ENCODE measurements around the gene TSR3. TPM values are rescaled to one million over a fixed set of nuclear protein-coding genes. Genes with fewer than 3 reads are reported as not detected.

Gene TSR3
- total RNA-seq, 1 donor from 2014 or later, result 49.6 TPM

DNA sequence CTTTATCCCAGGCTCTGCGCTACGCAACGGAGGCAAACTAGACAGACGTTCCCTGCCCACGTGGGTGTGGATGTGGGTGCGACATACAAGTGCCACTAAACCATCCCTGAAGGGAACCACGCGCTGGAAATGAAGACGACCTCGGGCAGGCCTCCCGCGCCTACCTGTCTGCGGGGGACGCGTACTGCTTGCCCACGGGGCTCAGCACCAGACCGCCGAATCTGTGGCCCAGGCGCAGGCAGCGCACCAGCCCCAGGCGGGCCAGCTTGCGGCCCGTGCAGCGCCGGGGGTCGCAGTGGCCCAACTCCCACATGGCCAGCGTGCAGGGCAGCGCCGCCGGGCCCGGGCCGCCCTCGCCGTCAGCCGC lies 480 bp downstream of the TSR3 start:
- DNase-seq, result no peak

DNA sequence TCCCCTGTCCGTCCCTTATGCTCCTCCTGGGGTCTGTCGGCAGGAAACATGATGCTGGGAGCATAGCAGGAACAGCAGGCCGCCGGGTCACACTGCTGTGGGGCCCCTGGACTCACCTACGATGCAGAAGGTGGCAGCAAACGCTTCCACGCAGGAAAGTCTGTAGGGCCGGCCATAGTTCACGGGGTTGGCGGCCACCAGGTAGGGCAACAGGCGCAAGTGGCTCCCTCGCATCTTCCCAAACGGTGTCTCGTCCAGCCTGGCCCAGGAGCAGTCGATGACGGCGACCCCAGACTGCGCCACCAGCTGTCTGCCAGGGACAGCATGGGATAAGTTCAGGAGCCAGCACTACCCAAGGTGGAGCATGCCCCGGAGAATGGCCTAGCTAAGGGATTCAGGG lies 987 bp downstream of the TSR3 start:
- DNase-seq, result no peak

DNA sequence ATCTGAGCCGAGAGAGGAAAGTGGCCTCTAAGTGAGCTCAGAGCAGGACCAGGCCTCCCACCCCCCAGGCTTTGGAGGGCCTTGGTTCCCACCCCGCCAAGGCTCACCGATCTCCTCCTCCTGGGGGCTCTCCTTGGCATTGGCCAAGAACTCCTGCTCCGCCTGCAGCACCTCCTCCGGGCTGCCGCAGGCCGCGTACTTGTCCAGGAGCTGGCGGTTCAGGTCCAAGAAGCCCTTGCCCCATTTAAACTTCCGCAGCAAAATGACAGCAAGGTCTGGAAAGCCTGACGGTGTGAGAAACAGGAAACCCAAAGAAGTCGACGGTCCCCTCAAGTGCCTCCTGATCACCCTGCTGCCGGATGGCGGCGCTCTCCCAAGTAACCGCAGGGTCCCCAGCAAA lies 1.7 kb downstream of the TSR3 start:
- DNase-seq, result no peak

DNA sequence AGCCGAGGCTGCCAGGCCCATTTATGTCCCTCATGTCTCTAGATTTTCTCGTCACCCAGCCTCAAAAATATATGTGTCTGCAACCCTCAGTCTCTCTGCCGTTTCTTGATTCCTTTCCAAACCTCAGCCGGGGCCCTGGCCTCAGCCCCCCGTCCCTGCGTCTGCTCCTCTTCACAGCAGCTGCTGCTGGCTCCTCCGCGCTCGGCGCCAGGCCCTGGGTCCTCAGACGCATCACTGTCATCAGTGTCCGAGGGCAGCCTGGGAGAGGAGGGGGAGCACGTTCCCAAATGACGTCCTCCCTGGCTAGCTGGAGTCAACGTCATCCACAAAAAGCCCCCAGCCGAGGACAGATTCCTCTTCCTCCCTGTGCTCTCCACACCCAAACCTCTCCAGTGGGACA lies 2.3 kb downstream of the TSR3 start:
- DNase-seq, result no peak

DNA sequence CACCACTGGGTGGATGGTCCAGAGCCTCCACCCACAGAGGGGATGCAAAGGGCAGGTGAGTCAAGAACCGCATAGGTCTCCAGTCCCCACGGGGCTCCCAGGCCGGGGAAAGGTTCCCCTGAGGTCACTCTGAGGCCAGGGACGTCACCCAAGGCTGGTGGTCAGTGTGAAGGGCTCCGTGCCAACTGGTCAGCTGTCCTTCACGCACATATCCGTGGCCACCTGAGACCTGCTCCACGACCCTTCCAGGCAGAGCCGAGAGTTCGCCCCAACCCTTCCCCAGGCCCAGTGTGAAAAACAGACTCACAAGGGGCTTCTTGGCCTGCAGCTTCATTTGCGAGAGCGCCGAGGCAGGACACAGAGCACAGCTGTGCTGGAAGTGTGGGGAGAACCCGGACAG lies 2.8 kb downstream of the TSR3 start:
- DNase-seq, result no peak

DNA sequence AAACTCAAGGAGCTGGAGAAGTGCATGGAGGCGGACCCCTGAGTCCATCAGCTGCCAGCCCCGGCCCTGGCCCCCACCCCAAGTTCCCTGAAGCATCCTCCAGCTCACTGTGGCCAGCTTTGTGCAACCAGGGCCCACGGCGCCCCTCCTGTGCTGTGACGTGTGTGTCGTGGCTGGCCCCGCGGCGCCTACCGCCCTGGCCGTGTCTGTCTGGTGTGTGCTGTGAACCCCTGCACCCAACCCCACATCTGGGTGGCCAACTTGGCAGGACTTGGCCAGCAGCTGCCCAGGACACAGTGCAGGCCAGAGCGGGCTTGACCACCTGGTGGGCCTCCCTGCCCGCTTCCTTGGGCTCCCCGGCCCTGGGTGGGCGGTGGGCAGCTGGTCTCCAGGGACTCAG lies 3.2 kb downstream of the TSR3 start:
- DNase-seq, result no peak

DNA sequence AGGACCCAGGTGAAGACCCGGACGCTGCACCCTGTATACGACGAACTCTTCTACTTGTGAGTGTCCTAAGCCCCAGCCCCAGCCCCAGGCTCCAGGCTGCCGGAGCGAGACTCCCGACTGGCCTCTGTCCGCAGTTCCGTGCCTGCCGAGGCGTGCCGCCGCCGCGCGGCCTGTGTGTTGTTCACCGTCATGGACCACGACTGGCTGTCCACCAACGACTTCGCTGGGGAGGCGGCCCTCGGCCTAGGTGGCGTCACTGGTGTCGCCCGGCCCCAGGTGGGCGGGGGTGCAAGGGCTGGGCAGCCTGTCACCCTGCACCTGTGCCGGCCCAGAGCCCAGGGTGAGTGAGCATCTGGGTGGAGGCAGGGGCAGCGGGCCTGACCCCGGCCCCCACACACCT lies 3.7 kb downstream of the TSR3 start:
- DNase-seq, result no peak

DNA sequence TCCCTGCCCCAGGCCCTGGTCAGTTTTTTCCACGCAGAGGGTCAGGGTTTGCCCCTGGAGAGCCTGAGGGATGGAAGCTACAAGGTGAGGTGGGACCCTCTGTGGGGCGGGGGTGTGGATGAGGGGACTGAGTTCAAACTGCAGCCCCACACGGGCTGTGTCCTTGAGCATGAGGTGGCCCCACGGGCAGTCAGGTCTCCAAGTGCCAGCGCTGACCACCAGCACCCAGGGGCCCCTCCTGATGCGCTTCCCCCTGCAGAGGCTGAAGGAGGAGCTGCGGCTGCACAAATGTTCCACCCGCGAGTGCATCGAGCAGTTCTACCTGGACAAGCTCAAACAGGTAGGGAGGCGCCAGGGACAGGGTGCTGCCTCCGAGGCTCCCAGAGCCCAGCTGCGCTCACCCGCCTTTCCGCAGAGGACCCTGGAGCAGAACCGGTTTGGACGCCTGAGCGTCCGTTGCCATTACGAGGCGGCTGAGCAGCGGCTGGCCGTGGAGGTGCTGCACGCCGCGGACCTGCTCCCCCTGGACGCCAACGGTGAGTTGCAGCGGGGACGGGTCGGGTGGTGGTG lies 4.3 kb downstream of the TSR3 start:
- DNase-seq, result peak; percentile 40

DNA sequence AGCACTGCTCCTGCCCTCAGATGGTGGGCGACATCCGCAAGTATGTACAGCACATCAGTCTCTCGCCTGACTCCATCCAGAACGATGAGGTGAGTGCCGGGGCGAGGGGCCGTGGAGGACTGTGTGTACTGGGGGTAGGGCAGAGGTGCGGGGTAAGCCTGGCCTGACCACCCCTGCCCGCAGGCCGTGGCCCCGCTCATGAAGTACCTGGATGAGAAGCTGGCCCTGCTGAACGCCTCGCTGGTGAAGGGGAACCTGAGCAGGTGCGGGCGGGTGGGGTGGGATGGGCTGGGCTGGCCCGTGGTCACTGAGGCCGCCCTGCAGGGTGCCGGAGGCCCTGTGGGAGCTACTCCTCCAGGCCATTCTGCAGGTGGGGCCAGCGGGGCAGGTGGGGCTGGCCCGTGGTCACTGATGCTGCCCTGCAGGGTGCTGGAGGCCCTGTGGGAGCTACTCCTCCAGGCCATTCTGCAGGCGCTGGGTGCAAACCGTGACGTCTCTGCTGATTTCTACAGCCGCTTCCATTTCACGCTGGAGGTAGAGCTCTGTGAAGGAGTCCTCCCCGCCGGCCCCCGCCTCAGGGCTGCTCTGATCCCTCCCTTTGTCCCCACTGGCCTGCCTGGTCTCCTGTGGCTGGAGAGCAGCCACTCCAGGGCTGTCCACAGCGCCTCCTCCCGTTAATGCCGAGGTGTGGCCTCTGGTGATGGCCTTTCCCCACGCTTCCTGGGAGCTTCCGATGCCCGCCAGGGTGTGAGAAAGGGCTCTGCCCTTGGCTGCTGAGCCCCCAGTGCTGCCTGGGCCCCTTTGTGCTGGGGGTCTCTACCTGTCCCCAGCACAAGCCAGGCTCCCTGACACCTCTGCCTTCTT lies 5.0 kb downstream of the TSR3 start:
- no peak for DNase-seq

DNA sequence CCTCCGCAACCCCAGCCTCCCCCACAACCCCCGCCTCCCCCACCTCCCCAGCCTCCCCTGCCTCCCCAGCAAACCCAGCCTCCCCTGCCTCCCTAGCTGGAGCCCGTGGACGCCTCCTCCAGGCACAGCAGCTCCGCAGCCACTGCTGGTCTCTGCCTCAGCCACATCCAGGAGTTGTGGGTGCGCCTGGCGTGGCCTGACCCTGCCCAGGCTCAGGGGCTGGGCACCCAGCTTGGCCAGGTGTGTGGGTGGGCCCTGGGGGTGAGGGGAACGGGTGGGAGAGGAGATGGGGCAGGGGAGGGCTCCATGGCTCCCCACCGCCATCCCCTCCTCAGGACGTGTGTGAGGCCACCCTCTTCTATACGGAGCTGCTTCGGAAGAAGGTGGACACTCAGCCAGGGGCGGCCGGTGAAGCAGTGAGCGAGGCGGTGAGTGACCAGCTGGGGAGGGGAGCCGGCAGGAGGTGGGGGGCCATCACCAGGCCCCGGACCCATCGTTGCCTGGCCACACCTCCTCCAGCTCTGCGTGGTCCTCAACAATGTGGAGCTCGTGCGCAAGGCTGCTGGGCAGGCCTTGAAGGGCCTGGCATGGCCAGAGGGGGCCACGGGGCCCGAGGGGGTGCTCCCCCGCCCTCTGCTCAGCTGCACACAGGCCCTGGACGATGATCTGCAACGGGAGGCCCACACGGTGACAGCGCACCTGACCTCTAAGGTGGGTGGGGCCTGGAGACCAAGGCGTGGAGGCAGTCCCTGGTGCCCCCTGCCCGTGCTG lies 5.8 kb downstream of the TSR3 start:
- no peak for DNase-seq

DNA sequence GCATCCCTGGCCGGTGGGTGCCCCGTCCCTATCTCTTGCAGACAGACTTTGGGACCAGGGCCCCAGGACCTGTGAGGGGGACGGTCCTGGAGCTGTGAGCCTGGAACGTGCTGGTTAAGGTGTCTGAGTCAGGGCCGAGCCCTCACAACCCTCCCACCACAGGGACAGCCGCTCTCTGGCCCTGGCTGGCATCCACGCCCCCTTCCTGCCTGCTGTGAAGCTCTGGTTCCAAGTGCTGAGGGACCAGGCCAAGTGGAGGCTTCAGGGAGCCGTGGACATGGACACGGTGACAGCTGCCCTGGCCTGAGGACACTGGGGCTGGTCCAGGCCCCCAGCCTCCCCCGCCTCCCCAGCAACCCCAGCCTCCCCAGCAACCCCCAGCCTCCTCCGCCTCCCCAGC lies 6.6 kb downstream of the TSR3 start:
- no peak for DNase-seq

DNA sequence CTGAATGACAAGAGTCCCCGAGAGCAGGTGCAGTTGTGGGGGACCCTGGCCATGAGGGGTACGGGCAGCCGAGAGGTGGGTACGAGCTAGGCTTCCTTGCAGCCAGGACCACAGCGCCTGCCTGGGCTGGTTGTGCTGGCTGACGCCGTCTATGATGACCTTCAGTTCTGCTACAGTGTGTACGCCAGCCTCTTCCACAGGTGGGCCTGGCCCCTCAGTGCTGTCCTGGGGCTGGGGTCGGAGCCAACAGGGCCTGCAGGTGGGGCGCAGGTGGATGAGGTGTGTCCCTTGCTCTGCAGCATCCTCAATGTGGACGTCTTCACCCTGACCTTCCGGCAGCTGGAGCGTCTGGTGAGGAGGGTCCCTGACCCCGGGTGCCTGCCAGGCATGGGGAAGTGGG lies 7.2 kb downstream of the TSR3 start:
- no peak for DNase-seq

DNA sequence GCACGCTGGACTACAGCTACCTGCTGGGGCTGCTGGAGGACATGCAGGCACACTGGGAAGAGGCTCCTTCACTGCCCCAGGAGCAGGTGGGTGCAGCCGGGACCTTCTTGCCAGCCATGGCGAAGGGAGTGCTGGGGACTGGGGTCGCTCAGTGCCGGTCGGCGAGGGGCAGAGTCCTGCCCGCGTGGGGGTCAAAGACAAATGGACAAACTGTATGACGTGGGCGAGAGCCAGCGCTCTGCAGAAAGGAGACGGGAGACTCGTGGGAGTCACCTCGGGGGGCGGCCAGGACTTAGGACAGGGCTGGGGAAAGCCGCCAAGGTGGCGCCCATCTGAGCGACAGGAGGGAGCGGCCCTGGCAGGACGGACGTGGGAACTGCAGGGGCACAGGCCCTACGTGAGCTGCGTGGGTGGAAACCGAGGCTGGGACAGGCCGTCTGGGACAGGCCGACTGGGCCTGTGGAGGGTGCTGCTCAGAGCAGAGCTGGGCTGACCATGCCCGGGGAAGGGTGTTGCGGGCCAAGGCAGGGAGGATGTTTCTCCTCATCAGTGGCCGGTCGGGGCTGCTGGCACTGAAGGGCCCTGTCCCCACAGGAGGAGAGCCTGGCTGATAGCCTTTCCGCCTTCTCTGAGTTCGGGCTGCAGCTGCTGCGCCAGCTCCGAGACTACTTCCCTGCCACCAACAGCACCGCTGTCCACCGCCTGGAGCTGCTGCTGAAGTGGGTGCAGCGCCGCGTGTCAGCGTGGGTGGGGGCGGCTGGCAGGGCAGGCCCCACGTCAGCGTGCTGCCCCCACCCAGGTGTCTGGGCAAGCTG lies 8.0 kb downstream of the TSR3 start:
- no peak for DNase-seq

DNA sequence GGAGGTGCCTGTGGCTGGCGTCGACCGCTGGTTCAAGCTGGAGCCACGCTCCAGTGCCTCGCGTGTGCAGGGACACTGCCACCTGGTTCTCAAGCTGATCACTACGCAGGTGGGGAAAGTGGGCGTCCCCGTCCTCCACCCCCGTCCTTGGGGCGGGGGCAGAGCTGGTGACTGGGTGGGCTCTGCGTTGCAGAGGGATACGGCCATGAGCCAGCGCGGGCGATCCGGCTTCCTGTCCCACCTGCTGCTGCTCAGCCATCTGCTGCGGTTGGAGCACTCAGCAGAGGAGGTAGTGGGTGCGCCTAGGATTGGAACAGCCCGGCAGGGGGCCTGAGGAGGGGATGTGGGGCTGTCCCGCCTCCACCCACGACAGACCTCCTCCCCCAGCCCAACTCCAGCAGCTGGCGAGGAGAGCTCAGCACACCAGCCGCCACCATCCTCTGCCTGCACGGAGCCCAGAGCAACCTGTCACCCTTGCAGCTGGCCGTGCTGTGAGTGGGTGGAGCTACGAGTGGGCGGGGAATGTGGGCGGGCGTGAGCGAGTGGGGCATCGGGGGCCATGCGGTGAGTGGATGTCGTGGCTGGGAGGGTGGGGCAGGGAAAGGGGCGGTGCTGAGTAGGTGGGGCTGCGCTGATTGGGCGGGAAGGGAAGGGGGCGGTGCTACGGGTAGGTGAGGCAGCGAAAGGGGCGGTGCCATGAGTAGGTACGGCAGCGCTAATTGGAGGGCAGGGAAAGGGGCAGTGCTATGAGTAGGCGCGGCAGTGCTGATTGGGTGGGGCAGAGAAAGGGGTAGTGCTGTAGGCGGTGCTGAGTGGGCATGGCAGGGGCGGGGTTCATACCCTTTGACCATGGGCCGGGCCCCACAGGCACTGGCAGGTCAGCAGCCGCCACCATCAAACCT lies 8.9 kb downstream of the TSR3 start:
- DNase-seq, result peak; percentile 90

DNA sequence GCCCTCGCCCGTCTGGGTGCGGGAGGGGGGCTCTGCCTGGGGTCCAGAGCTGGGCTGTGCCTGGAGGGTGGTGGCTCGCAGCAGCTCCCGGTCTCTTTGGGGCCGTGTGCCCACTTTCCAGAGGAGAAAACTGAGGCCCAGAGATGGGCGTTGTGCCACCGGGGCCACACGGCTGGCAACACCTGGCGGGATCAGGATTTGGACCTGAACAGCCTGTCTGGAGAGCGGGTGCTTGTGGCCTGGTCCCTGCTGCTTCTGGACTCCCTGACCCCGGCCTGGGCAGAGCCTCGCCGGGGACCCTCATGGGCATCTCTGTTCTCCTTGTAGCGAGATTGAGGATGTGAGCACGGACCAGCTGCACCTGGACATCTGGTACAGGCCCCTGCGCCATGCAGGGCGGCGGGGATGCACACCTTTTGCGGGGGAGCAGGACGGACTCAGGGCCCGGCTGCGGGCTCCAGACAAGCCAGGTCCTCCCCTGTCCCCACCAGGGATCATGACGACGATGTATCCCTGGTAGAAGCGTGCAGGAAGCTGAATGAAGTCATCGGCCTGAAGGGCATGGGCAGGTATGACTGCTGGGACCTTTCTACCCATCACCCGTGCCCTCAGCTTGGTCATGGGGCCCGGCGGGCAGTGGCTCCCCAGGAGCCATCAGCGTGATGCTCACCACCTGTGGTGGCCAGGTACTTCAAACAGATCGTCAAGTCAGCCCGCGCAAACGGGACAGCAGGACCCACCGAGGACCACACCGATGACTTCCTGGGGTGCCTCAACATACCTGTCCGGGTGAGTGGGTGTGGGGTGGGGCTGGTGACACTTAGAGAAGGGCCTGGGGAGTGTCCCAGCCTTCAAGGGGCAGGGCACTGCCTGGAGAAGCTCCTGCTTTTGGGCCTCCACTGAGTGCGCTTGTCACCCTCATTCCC lies 9.9 kb downstream of the TSR3 start:
- no peak for DNase-seq

DNA sequence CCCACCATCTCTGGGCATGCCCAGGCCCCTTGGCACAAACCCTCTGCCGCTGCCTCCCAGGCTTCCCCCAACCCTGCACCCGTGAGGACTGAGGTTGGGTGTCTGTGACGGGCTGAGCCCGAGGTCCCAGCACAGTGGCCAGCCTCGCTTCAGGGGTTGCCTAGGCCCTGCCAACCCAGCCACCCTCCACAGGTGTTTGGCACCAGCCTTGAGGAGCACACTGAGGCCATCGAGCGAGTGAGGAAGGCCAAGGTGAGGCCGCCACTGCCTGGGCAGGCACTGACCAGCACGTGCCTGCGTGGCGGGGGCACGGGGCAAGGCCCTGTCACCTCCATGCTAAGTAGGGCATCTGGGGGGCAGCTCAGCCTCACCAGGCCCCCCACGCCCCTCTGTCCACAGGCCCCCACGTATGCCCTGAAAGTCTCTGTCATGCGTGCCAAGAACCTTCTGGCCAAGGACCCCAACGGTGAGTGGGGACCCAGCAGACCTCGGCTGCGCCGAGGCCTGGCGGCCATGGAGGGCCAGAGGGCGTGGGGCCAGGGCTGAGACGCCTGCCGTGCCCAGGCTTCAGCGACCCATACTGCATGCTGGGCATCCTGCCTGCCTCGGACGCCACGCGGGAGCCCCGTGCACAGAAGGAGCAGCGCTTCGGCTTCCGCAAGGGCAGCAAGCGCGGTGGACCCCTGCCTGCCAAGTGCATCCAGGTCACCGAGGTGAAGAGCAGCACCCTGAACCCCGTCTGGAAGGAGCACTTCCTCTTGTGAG lies 10.8 kb downstream of the TSR3 start:
- no peak for DNase-seq

DNA sequence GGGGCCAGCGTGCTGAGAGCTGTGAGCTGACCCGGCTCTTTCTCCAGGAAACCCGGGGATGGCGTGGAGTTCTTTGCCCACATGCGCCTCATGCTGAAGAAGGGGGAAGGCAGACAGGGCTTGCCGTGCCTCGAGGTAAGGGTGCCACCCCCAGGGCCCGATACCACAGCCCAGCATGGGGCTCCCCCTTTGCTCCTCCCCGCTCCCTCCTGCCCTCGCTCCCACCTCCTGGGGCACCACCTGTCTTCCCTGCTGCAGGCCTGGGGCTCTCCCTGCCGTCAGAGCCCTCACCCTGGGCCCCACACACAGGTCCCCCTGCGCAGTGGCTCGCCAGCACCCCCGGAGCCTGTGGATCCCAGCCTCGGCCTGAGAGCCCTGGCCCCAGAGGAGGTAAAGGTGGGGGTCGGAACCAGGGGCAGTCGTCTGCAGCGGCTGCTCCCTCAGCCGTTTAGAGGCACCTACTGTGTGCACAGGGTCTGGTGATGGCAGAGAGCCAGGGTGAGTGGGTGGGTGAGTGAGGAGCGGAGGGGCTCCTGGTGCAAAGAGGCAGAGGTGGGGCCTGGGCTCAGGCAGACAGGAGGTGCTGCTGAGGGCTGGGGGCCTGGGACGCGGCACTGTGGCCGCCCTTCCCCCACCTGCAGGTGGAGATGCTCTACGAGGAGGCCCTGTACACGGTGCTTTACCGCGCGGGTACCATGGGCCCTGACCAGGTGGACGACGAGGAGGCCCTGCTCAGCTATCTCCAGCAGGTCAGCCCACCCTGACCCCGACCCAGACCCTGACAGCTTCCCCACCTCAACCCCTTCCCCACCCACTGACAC lies 12.6 kb downstream of the TSR3 start:
- no peak for DNase-seq

DNA sequence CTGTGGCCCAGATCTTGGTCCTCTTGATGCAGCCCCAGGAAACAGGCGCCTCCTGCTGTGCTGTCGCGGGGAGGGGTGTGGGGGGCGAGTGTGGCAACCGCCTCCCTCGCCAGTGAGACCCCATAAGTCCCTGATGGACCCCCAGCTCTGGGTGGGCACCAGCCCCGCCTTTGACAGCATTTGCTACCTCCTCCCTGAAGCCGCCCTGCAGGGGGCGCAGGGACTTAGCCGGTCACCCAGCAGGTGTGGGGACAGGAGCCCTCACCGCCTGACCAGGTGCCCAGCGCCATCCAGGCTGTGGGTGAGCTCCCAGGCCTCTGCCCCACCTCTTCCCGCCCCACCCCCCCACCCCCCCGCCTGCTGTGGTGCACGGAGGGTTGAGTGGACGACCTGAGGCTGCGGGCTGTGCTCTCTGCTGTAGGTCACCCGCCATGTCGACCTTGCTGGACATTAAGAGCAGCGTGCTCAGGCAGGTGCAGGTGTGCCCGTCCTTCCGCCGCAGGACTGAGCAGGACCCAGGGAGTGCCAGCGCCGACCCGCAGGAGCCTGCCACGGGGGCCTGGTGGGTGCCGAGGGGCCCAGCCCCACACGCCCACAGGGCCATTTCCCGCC lies 13.5 kb downstream of the TSR3 start:
- DNase-seq, result no peak
